GM12801 (cell line): ENCODE data around the gene JOSD1.

ENCODE experiments used
- TF ChIP-seq, protein P1 (sequence below): IDR thresholded peaks from one replicate; pipeline ENCODE4 v1.5.1; 2011; ENCODE audit warnings: control low read depth; ENCODE audit not compliant: insufficient read length; ENCODE audit errors: extremely low read depth

Gene JOSD1

DNA sequence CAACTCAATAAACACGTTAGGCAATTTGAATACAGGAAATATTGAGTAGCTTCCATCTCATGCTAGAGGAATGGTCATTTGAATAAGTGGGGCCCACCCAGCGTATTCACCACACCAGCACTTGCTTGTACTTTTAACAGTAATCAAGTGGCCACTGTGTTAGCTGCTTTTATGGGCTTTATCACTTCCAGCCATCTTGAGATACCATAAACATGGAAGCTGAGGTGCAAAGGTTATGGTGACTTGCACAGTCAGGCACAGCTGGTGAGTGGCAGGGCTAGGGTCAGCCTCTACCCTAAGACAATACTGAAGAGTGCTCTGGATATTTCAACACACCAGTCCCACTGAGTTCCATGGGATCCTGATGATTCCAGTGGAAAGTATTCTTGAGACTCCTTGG is 6.7 kb downstream of the JOSD1 start:
- TF ChIP-seq, protein P1, sequence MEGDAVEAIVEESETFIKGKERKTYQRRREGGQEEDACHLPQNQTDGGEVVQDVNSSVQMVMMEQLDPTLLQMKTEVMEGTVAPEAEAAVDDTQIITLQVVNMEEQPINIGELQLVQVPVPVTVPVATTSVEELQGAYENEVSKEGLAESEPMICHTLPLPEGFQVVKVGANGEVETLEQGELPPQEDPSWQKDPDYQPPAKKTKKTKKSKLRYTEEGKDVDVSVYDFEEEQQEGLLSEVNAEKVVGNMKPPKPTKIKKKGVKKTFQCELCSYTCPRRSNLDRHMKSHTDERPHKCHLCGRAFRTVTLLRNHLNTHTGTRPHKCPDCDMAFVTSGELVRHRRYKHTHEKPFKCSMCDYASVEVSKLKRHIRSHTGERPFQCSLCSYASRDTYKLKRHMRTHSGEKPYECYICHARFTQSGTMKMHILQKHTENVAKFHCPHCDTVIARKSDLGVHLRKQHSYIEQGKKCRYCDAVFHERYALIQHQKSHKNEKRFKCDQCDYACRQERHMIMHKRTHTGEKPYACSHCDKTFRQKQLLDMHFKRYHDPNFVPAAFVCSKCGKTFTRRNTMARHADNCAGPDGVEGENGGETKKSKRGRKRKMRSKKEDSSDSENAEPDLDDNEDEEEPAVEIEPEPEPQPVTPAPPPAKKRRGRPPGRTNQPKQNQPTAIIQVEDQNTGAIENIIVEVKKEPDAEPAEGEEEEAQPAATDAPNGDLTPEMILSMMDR = no peak

- TF ChIP-seq, protein P1 = no peak
These were observed 11.1 kb downstream of the JOSD1 start for GRCh38 chr22:38689651-38690050.

GRCh38 chr22:38685761-38686160 is 15.0 kb downstream of the JOSD1 start:
- TF ChIP-seq, protein P1 = no peak

DNA sequence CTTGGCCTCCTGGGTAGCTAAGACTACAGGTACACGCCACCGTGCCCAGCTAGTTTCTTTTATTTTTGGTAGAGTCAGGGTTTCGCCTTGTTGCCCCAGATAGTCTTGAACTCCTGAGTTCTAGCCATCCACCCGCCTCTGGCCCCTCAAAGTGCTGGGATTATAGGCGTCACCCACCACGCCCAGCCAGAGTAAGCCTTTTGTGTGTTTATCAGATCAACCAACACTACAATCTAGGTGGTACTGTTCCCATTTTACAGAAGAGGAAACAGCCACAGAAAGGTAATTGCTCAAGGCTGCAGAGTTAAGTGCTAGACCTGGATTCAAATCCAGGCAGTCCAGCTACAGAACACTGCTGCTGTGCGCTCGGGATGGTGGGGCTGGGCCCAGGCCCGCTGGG is 15.8 kb downstream of the JOSD1 start:
- TF ChIP-seq, protein P1 = no peak

GRCh38 chr22:38681582-38682335 is 19.0 kb downstream of the JOSD1 start, which contains the start of gene TOMM22:
Gene TOMM22 (plus strand): TSS chr22:38681957. CDS start chr22:38681979, 22 bp downstream.
- TF ChIP-seq, protein P1 = no peak

- TF ChIP-seq, protein P1 = no peak
These were observed 24.9 kb downstream of the JOSD1 start for GRCh38 chr22:38675833-38676232.

DNA sequence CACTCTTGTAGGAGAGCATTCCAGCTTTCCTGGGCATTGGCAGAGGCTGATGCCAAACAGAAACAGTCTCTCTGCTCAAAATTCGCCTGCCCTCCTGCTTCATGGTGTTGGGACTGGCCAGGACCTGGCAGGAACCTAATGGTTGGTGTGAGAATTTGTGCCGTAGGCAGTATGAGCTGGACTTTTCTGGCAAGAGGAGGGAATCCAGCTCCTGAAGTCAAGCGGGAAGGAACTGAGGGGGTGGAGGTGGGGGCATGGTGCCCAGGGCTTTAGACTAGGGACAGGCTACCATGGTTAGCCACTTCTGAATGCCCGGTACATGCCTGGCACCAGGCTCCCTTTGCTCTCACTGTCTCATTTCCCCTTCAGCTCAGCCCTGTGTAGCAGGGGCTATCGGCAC is 25.9 kb downstream of the JOSD1 start:
- TF ChIP-seq, protein P1 = no peak
